NOMO-1 treated with dmso at 0.1 percent for 144 hours (cell line): Measurements from ENCODE around the gene MYLK.
A peak's percentile ranks its signal among the peaks of the same experiment; 100 is the strongest.
"Not testable (repeated sequence)": the region's sequence is repeated elsewhere in the genome, so short reads cannot be mapped to it uniquely, and the experiment has no call there.

Source experiments
- DNase-seq: peaks from one replicate; lab custom pipeline; 2025; ENCODE audit not compliant: unreplicated experiment; lab: John Stamatoyannopoulos, UW

Gene MYLK

GRCh38 chr3:123884203-123884831 is at the start of gene MYLK:
Gene MYLK (minus strand): TSS chr3:123884332. CDS start chr3:123793841, 90,491 bp downstream.
- DNase-seq: peak; percentile 47

GRCh38 chr3:123930445-123930844 is 46.3 kb upstream of the MYLK start:
- DNase-seq: no peak

GRCh38 chr3:123929325-123929724 is 45.2 kb upstream of the MYLK start:
- DNase-seq: no peak

GRCh38 chr3:123926396-123926795 is 42.3 kb upstream of the MYLK start:
- DNase-seq: no peak

- DNase-seq: no peak
Measured at GRCh38 chr3:123920868-123921267, 36.7 kb upstream of the MYLK start.

GRCh38 chr3:123920383-123920782 is 36.3 kb upstream of the MYLK start:
- no peak for DNase-seq

- DNase-seq: no peak
Measured at GRCh38 chr3:123919353-123919752, 35.2 kb upstream of the MYLK start.

- DNase-seq: no peak
Measured at GRCh38 chr3:123914829-123915228, 30.7 kb upstream of the MYLK start.

GRCh38 chr3:123909785-123910184 is 25.7 kb upstream of the MYLK start:
- no peak for DNase-seq

- DNase-seq: no peak
Measured at GRCh38 chr3:123907720-123908119, 23.6 kb upstream of the MYLK start.

GRCh38 chr3:123899300-123899865 is 15.3 kb upstream of the MYLK start:
- no peak for DNase-seq

- DNase-seq: no peak
Measured at GRCh38 chr3:123893012-123893411, 8.9 kb upstream of the MYLK start.

GRCh38 chr3:123892195-123892594 is 8.1 kb upstream of the MYLK start:
- no peak for DNase-seq

- DNase-seq: not testable (repeated sequence)
Measured at GRCh38 chr3:123890991-123891390, 6.9 kb upstream of the MYLK start.

- DNase-seq: not testable (repeated sequence)
Measured at GRCh38 chr3:123890162-123890561, 6.0 kb upstream of the MYLK start.

GRCh38 chr3:123884993-123885392 is 861 bp upstream of the MYLK start:
- no peak for DNase-seq

GRCh38 chr3:123883701-123884202 is 380 bp downstream of the MYLK start:
- DNase-seq: no peak

GRCh38 chr3:123883111-123883510 is 1.0 kb downstream of the MYLK start:
- DNase-seq: no peak

- DNase-seq: no peak
Measured at GRCh38 chr3:123881771-123882170, 2.4 kb downstream of the MYLK start.

- DNase-seq: no peak
Measured at GRCh38 chr3:123880998-123881561, 3.1 kb downstream of the MYLK start.

- no peak for DNase-seq
Measured at GRCh38 chr3:123878807-123879206, 5.3 kb downstream of the MYLK start.

GRCh38 chr3:123877965-123878364 is 6.2 kb downstream of the MYLK start:
- no peak for DNase-seq
